NCI-H1105 treated with DMSO at 0.1 percent for 48 hours (cell line): ENCODE measurements around the gene RCBTB1.
A peak's percentile ranks its signal among the peaks of the same experiment; 100 is the strongest.
"Not testable (repeated sequence)": the region's sequence is repeated elsewhere in the genome, so short reads cannot be mapped to it uniquely, and the experiment has no call there.

Source experiments
- DNase-seq: peaks from one replicate; lab custom pipeline; 2025; lab: John Stamatoyannopoulos, UW

RCBTB1 gene

GRCh38 chr13:49604570-49604969 is 19.2 kb upstream of the RCBTB1 start:
- no peak for DNase-seq

GRCh38 chr13:49602615-49603014 is 17.3 kb upstream of the RCBTB1 start:
- DNase-seq: not testable (repeated sequence)

- no peak for DNase-seq
Measured at GRCh38 chr13:49602005-49602404, 16.6 kb upstream of the RCBTB1 start.

GRCh38 chr13:49597043-49597641 is 11.8 kb upstream of the RCBTB1 start:
- DNase-seq: no peak

- DNase-seq: no peak
Measured at GRCh38 chr13:49596221-49596620, 10.9 kb upstream of the RCBTB1 start.

- no peak for DNase-seq
Measured at GRCh38 chr13:49594576-49594975, 9.2 kb upstream of the RCBTB1 start.

GRCh38 chr13:49593876-49594275 is 8.5 kb upstream of the RCBTB1 start:
- not testable (repeated sequence) for DNase-seq

GRCh38 chr13:49590714-49591113 is 5.4 kb upstream of the RCBTB1 start:
- DNase-seq: not testable (repeated sequence)

- no peak for DNase-seq
Measured at GRCh38 chr13:49587311-49587847, 2.0 kb upstream of the RCBTB1 start.

- no peak for DNase-seq
Measured at GRCh38 chr13:49586717-49587116, 1.4 kb upstream of the RCBTB1 start.

GRCh38 chr13:49584771-49585182 is 581 bp downstream of the RCBTB1 start:
- peak; percentile 26 for DNase-seq

GRCh38 chr13:49580980-49581680 is 4.2 kb downstream of the RCBTB1 start:
- DNase-seq: no peak

- DNase-seq: no peak
Measured at GRCh38 chr13:49579501-49579900, 5.9 kb downstream of the RCBTB1 start.

GRCh38 chr13:49571299-49572240 is 13.8 kb downstream of the RCBTB1 start:
- DNase-seq: no peak

GRCh38 chr13:49569993-49570689 is 15.2 kb downstream of the RCBTB1 start:
- DNase-seq: no peak

GRCh38 chr13:49567491-49567890 is 17.9 kb downstream of the RCBTB1 start:
- no peak for DNase-seq

- no peak for DNase-seq
Measured at GRCh38 chr13:49566461-49566860, 18.9 kb downstream of the RCBTB1 start.

GRCh38 chr13:49565461-49565860 is 19.9 kb downstream of the RCBTB1 start:
- DNase-seq: not testable (repeated sequence)

GRCh38 chr13:49563516-49563915 is 21.8 kb downstream of the RCBTB1 start:
- DNase-seq: no peak

- DNase-seq: no peak
Measured at GRCh38 chr13:49561062-49561410, 24.3 kb downstream of the RCBTB1 start.

GRCh38 chr13:49560270-49561061 is 24.9 kb downstream of the RCBTB1 start:
- DNase-seq: no peak
